Smooth muscle cell (in vitro differentiated cells): ENCODE data around the gene TMEM259. TPM values are rescaled to one million over a fixed set of nuclear protein-coding genes. Genes with fewer than 3 reads are reported as not detected.

Source experiments
- DNase-seq: peaks from one replicate; lab custom pipeline; 2025; ENCODE audit not compliant: unreplicated experiment; lab: John Stamatoyannopoulos, UW
- H2AFZ ChIP-seq: fragments of 200-600 bp; sonication (generic); 2 replicates; pipeline ENCODE4 v1.6.0; 2016; ENCODE audit warnings: antibody characterized with exemption, low read depth, mild to moderate bottlenecking
- H3F3A ChIP-seq: fragments of 200-600 bp; sonication (generic); 2 replicates; pipeline ENCODE4 v1.6.0; 2017; ENCODE audit warnings: antibody characterized with exemption, low read depth
- H3K27ac ChIP-seq: fragments of 200-600 bp; sonication (generic); 2 replicates; pipeline ENCODE4 v1.5.1; 2016; ENCODE audit warnings: low read depth, mild to moderate bottlenecking
- H3K27me3 ChIP-seq: fragments of 200-600 bp; sonication (generic); 2 replicates; pipeline ENCODE4 v1.6.1; 2016; ENCODE audit warnings: low read depth, mild to moderate bottlenecking
- H3K36me3 ChIP-seq: fragments of 200-600 bp; sonication (generic); 2 replicates; pipeline ENCODE4 v1.5.1; 2016; ENCODE audit warnings: low read depth
- H3K4me1 ChIP-seq: fragments of 200-600 bp; sonication (generic); 2 replicates; pipeline ENCODE4 v1.5.1; 2016; ENCODE audit warnings: low read depth
- H3K4me2 ChIP-seq: fragments of 200-600 bp; sonication (generic); 2 replicates; pipeline ENCODE4 v1.6.0; 2016; ENCODE audit warnings: mild to moderate bottlenecking
- H3K4me3 ChIP-seq: fragments of 200-600 bp; sonication (generic); 2 replicates; pipeline ENCODE4 v1.5.1; 2016; ENCODE audit warnings: mild to moderate bottlenecking
- H3K79me2 ChIP-seq: fragments of 200-600 bp; sonication (generic); 2 replicates; pipeline ENCODE4 v1.6.0; 2016; ENCODE audit warnings: low read depth, mild to moderate bottlenecking
- H3K9ac ChIP-seq: fragments of 200-600 bp; sonication (generic); 2 replicates; pipeline ENCODE4 v1.6.0; 2016; ENCODE audit warnings: low read depth
- H3K9me3 ChIP-seq: fragments of 200-600 bp; sonication (generic); replicated peaks from 2 replicates; pipeline ENCODE4 v1.5.1; 2016; ENCODE audit warnings: low read depth
- H4K20me1 ChIP-seq: fragments of 200-600 bp; sonication (generic); 2 replicates; pipeline ENCODE4 v1.6.0; 2016; ENCODE audit warnings: low read depth
- CTCF ChIP-seq: fragments of 200-600 bp; sonication (generic); IDR thresholded peaks from 2 replicates; pipeline ENCODE4 v1.5.1; 2017; ENCODE audit warnings: borderline replicate concordance, mild to moderate bottlenecking, antibody characterized with exemption; ENCODE audit not compliant: insufficient read depth, poor library complexity, severe bottlenecking
- WGBS: methylation state at CpG from one replicate; pipeline ENCODE4 v1.1.7; 2016; ENCODE audit warnings: low lambda C conversion rate; 5-methylcytosine and 5-hydroxymethylcytosine counted together
- polyA plus RNA-seq: library from polyadenylated mRNA; unstranded; fragments of >200 nt; fragmentation: Nextera tagmentation; extraction: Ambion mirVana; gene quantifications from 2 replicates; pipeline ENCODE4 v1.2.1, GENCODE V29; 2016
- total RNA-seq: library from RNA; depleted of rRNA; stranded (reverse); fragments of >200 nt; gene quantifications from 2 replicates; pipeline ENCODE4 v1.2.3, GENCODE V29; 2014

TMEM259 gene
- total and polyA plus RNA-seq, 2 experiments from 2014 or later: 133 to 232 TPM

- 98% methylated on average over 20 of the region's 20 CpGs for WGBS
- H3F3A ChIP-seq: no peaks in the 10 kb centered on the region
- H3K79me2 ChIP-seq: no peaks in the 10 kb centered on the region
- H3K4me1 ChIP-seq: no peaks in the 10 kb centered on the region
- TF ChIP-seq CTCF: no peak
- no peak overlapping the region for H3K9ac ChIP-seq
- no peaks in the 10 kb centered on the region for H3K27me3 ChIP-seq
- H3K4me3 ChIP-seq: no peak overlapping the region
- H4K20me1 ChIP-seq: no peaks in the 10 kb centered on the region
- no peak for DNase-seq
- H3K9me3 ChIP-seq: peaks cover 19% of the 10 kb centered on the region
- peaks cover 26% of the 10 kb centered on the region for H3K36me3 ChIP-seq
- H2AFZ ChIP-seq: no peak overlapping the region
- no peak overlapping the region for H3K27ac ChIP-seq
- no peak overlapping the region for H3K4me2 ChIP-seq
Measured at GRCh38 chr19:1055886-1056620, 35.1 kb upstream of the TMEM259 start.

- H3K9me3 ChIP-seq: peaks cover 19% of the 10 kb centered on the region
- H4K20me1 ChIP-seq: no peaks in the 10 kb centered on the region
Measured at GRCh38 chr19:1055028-1055425, 34.1 kb upstream of the TMEM259 start.

GRCh38 chr19:1054102-1055027 is 33.4 kb upstream of the TMEM259 start:
- no peak for DNase-seq
- Histone ChIP-seq H3K36me3 (peaks cover 26% of the 10 kb centered on the region), H3K4me2 (no peak overlapping the region), H3K9ac (no peak overlapping the region), H3K27ac (no peak overlapping the region), H3K9me3 (peaks cover 19% of the 10 kb centered on the region), H3K79me2 (no peaks in the 10 kb centered on the region), H3F3A (no peaks in the 10 kb centered on the region), H3K4me1 (no peaks in the 10 kb centered on the region), H3K4me3 (no peak overlapping the region), H2AFZ (no peak overlapping the region), H4K20me1 (no peaks in the 10 kb centered on the region), H3K27me3 (no peaks in the 10 kb centered on the region)
- no peak for TF ChIP-seq CTCF
- WGBS: 96% methylated on average over 28 of the region's 28 CpGs

More at GRCh38 chr19:1055028-1055425, 34.1 kb upstream of the TMEM259 start:
- Histone ChIP-seq H3K36me3 (peaks cover 26% of the 10 kb centered on the region), H2AFZ (no peak overlapping the region), H3K4me3 (no peak overlapping the region), H3K9ac (no peak overlapping the region), H3K4me2 (no peak overlapping the region), H3K27ac (no peak overlapping the region), H3F3A (no peaks in the 10 kb centered on the region), H3K27me3 (no peaks in the 10 kb centered on the region), H3K79me2 (no peaks in the 10 kb centered on the region), H3K4me1 (no peaks in the 10 kb centered on the region)
- TF ChIP-seq CTCF: no peak
- WGBS: 98% methylated on average over 14 of the region's 14 CpGs
- DNase-seq: no peak
